Coronary artery (tissue), 2 donors: Measurements from ENCODE around the gene UBTF.
"Not testable (repeated sequence)": the region's sequence is repeated elsewhere in the genome, so short reads cannot be mapped to it uniquely, and the experiment has no call there.

Experiments
- DNase-seq: peaks from one replicate; pipeline ENCODE4 v3.0.0-alpha.2; 2017; ENCODE audit warnings: low spot score
- H3K27ac ChIP-seq, 2 donors: fragments of 200-600 bp; sonication (generic); one replicate each; pipeline ENCODE4 v1.5.1; 2016 to 2019
- H3K4me3 ChIP-seq: fragments of 200-600 bp; sonication (generic); 2 replicates; pipeline ENCODE4 v1.5.1; 2016; ENCODE audit warnings: mild to moderate bottlenecking, moderate library complexity
- TF ChIP-seq, protein P1 (sequence below): fragments of 200-600 bp; sonication (generic); IDR thresholded peaks from one replicate; pipeline ENCODE4 v1.5.1; 2019; ENCODE audit warnings: antibody characterized with exemption

The UBTF gene

DNA sequence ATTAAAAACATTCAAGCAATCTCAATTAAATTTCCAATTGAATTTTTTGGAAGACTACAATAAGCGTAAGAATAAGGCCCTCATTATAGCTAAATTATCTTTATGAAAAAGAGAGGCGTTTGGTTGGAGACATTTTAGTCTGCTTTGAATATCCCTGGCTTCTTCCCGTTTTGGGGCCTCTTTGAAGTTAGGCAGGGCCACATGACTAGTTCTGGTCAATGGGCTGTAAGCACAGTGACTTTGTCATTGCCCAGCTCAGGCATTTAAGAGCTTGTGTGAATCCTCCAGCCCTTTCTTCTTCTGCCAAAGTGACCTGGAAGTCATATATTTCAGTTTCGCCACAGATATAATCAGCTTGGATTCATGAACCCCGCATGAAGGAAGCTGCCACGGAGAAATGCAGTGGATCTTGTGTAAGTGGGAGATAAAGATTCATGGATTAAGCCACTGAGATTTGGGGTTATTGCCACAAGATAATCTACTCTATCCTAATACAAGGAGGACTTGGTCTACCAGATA is 21.7 kb upstream of the UBTF start:
- TF ChIP-seq, protein P1, sequence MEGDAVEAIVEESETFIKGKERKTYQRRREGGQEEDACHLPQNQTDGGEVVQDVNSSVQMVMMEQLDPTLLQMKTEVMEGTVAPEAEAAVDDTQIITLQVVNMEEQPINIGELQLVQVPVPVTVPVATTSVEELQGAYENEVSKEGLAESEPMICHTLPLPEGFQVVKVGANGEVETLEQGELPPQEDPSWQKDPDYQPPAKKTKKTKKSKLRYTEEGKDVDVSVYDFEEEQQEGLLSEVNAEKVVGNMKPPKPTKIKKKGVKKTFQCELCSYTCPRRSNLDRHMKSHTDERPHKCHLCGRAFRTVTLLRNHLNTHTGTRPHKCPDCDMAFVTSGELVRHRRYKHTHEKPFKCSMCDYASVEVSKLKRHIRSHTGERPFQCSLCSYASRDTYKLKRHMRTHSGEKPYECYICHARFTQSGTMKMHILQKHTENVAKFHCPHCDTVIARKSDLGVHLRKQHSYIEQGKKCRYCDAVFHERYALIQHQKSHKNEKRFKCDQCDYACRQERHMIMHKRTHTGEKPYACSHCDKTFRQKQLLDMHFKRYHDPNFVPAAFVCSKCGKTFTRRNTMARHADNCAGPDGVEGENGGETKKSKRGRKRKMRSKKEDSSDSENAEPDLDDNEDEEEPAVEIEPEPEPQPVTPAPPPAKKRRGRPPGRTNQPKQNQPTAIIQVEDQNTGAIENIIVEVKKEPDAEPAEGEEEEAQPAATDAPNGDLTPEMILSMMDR: no peak
- DNase-seq: no peak
- no peak overlapping the region for H3K4me3 ChIP-seq
- no peak overlapping the region for H3K27ac ChIP-seq

DNA sequence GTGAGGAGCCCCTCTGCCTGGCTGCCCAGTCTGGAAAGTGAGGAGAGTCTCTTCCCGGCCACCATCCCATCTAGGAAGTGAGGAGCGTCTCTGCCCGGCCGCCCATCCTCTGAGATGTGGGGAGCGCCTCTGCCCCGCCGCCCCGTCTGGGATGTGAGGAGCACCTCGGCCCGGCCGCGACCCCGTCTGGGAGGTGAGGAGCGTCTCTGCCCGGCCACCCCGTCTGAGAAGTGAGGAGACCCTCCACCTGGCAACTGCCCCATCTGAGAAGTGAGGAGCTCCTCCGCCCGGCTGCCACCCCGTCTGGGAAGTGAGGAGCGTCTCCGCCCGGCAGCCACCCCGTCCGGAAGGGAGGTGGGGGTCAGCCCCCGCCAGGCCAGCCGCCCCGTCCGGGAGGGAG is 18.4 kb upstream of the UBTF start:
- not testable (repeated sequence) for H3K27ac ChIP-seq, DNase-seq, H3K4me3 ChIP-seq

DNA sequence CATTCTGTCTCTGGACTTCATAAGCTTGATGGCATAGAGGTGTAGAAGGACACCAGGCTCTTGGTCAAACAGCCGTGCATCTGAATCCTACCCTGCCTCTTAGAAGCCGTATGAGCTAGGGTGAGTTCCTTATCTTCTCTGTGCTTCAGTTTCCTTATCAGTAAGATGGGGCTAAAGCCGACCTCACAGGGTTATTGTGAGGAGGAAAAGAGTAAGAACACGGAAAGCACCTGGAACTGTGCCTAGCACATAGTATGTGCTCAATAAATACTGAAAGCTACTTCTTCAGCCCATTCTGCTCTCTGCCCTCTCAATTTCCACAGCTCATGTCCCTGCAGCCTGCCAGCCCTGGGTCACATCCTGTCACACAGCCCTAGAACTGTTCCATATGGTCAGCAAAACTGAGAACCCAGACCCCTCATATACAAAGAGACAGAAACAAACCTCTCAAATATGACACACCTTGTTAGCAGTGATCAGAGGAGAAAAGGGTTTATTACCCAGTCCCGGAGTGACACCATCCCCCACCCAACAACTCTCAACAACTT is 17.0 kb upstream of the UBTF start:
- no peak overlapping the region for H3K27ac ChIP-seq
- H3K4me3 ChIP-seq: no peak overlapping the region
- TF ChIP-seq, protein P1: no peak
- DNase-seq: no peak

DNA sequence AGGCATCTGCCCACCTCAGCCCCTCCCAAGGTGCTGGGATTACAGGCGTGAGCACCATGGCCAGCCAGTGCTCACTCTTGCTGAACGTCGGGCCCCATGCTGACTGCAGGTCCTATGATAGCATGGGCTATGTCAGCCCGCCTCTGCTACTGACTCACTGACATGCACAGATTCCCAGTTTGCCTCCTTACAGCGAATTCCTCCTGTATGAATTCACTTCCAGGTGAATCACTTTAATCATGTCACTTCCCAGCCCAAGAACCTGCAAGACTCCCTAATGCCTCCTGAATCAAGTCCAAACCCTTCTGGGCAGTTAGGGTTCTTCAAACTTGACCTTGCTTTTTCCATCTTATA is 16.1 kb upstream of the UBTF start:
- TF ChIP-seq, protein P1: no peak
- no peak overlapping the region for H3K27ac ChIP-seq
- no peak overlapping the region for H3K4me3 ChIP-seq
- DNase-seq: no peak

DNA sequence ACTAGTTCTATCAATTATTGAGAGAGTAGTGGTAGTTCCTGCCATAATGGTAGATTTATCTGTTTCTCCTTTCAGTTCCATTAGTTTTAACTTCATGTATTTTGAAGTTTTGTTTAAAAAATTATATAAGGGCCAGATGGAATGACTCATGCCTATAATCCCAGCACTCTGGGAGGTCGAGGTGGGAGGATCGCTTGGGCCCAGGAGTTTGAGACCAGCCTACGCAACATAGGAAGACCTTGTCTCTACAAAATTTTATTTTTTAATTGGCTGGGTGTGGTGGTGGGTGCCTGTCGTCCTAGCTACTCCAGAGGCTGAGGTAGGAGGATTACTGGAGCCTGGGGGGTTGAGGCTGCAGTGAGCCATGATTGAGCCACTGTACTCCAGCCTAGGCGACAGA is 14.1 kb upstream of the UBTF start:
- Histone ChIP-seq H3K4me3 (no peak overlapping the region), H3K27ac (no peak overlapping the region)
- TF ChIP-seq, protein P1: no peak
- DNase-seq: no peak

DNA sequence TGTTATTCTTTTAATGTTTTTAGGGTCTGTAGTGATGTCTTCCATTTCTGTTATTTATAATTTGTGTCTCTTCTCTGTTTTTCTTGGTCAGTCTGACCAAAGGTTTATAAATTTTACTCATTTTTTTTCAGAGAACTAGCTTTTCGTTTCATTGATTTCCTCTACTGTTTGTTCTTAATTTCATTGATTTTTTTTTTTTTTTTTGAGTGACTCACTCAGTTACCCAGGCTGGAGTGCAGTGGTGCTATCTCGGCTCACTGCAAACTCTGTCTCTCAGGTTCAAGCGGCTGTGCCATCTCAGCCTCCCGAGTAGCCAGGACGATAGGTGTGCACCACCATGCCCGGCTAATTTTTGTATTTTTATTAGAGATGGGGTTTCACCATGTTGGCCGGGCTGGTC is 12.6 kb upstream of the UBTF start:
- TF ChIP-seq, protein P1: no peak
- no peak overlapping the region for H3K27ac ChIP-seq
- DNase-seq: no peak
- no peak overlapping the region for H3K4me3 ChIP-seq

DNA sequence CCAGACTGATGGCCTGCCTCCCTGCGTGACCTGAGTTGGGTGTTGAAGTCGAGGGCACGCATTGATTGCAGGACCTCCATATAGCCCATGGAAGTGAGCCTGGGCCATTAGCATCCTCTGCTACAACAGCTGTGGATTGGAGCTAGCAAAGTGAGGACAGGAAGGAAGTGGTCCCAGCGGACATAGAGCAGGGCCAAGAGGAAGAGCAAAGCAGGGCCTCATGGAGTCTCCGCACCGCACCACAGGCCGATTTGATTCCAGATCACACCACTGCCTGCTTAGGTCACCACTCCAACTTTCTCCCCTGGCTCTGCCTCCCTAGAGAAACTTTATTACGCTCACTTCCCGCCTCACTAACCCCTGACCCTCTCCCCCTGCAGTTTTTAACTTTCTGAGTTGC is 10.7 kb upstream of the UBTF start:
- no peak overlapping the region for H3K27ac ChIP-seq
- TF ChIP-seq, protein P1: no peak
- H3K4me3 ChIP-seq: no peak overlapping the region
- no peak for DNase-seq

DNA sequence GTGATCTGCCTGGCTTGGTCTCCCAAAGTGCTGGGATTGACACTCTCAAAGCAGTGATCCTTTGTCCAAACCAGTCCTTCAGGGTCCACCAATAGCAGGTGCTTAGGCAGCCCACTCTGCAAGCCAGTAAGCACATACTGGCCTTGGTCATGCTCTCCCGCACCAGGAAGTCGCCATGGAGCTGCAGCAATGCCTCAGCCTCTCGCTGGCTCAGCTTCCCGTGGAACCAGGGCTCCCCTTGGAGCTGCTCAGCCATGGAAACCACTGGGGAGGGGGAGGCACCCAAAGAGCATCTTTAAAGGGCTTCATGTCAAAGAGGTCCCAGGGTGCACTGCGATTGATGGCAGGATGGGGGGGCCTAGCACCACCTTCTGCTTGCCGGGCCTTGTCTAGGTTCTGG is 9.6 kb upstream of the UBTF start:
- no peak for DNase-seq
- TF ChIP-seq, protein P1: no peak
- Histone ChIP-seq H3K27ac (no peak overlapping the region), H3K4me3 (no peak overlapping the region)
